ENCODE data around the gene IL9R. TPM values are rescaled to one million over a fixed set of nuclear protein-coding genes. Genes with fewer than 3 reads are reported as not detected.
"Not testable (repeated sequence)": the region's sequence is repeated elsewhere in the genome, so short reads cannot be mapped to it uniquely, and the experiment has no call there.

IL9R gene
- total and polyA plus RNA-seq, 10 of the 15 experiments (the other 5 are each of a cell fraction or from before 2014, with no cell fraction given) = 0.47 to 5.9 (median 2.4) TPM

GRCh38 chrX:155998761-155999510 lies 1.4 kb downstream of the IL9R start (continued):
- TF ChIP-seq, protein P1, sequence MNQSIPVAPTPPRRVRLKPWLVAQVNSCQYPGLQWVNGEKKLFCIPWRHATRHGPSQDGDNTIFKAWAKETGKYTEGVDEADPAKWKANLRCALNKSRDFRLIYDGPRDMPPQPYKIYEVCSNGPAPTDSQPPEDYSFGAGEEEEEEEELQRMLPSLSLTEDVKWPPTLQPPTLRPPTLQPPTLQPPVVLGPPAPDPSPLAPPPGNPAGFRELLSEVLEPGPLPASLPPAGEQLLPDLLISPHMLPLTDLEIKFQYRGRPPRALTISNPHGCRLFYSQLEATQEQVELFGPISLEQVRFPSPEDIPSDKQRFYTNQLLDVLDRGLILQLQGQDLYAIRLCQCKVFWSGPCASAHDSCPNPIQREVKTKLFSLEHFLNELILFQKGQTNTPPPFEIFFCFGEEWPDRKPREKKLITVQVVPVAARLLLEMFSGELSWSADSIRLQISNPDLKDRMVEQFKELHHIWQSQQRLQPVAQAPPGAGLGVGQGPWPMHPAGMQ (IDR thresholded peaks at IDR 0.05; ENCODE audit: borderline replicate concordance) = no peak
- TF ChIP-seq ZNF217 (IDR thresholded peaks at IDR 0.05) = no peak
- no peak for TF ChIP-seq ASH2L (IDR thresholded peaks at IDR 0.05; ENCODE audit: borderline replicate concordance, low read depth)
- TF ChIP-seq FOXK2 (IDR thresholded peaks at IDR 0.05) = no peak
- TF ChIP-seq SREBF2 (IDR thresholded peaks at IDR 0.05; ENCODE audit: low read length) = no peak
- no peak for TF ChIP-seq HCFC1 (IDR thresholded peaks at IDR 0.05; ENCODE audit: low read length)

DNA sequence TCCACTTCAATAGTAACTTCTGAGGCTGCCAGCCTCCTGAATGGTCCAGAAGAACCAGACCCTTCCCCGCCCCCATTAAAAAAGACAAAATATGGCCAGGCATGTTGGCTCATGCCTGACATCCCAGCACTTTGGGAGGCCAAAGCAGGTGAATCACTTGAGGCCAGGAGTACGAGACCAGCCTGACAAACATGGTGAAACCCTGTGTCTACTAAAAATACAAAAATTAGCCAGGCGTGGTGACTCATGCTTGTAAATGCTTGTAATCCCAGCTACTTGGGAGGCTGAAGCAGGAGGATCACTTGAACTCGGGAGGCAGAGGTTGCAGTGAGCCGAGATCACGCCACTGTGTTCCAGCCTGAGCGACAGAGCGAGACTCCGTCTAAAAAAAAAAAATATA lies 2.3 kb downstream of the IL9R start:
- POLR2A ChIA-PET = not testable (repeated sequence)

More for the DNA sequence above, 2.3 kb downstream of the IL9R start:
- intact Hi-C loops (cut with micrococcal nuclease; ENCODE audit: unreplicated experiment) = loop anchor here (2.0 kb wide), 1 partner anchor 49 kb away; no protein-coding TSS in a partner anchor
- H3K9me3 ChIP-seq (replicated peaks; ENCODE audit: control insufficient read depth, insufficient read depth, low read length); BruUV-seq (replicated peaks); ATAC-seq; SMC1A ChIA-PET (ENCODE audit: uncharacterized antibody, unreplicated experiment); FAIRE-seq; H3K9ac ChIP-seq (ENCODE audit: control insufficient read depth, insufficient read depth, low read length); H3K4me1 ChIP-seq (ENCODE audit: control insufficient read depth, insufficient read depth, low read length); in situ Hi-C loops (cut with MboI); H3K4me2 ChIP-seq (ENCODE audit: control insufficient read depth, insufficient read depth); H4K20me1 ChIP-seq (ENCODE audit: control insufficient read depth, insufficient read depth); H3K27ac ChIP-seq (ENCODE audit: control insufficient read depth, insufficient read depth); H3K36me3 ChIP-seq (ENCODE audit: control insufficient read depth in 2 of 2, insufficient read depth in 2 of 2, low read length in 1 of 2); H3K4me3 ChIP-seq; H2AFZ ChIP-seq (ENCODE audit: control insufficient read depth, low read depth, low read length); CTCF ChIA-PET; H3K27me3 ChIP-seq (replicated peaks in 1 of 2; ENCODE audit: control insufficient read depth in 2 of 2, insufficient read depth in 2 of 2, low read length in 1 of 2); H3K79me2 ChIP-seq (ENCODE audit: control insufficient read depth, insufficient read depth, low read length); DNase-seq (ENCODE audit: low read depth, low spot score); RAD21 ChIA-PET (ENCODE audit: unreplicated experiment): not testable (repeated sequence)
- 62% methylated on average over 9 of the region's 9 CpGs for WGBS (ENCODE audit: insufficient coverage, insufficient replicate concordance, low lambda C conversion rate, missing lambda C conversion rate)

Measured in GM12878 (cell line).